ENCODE results near the gene PKMYT1. TPM values are rescaled to one million over a fixed set of nuclear protein-coding genes. Genes with fewer than 3 reads are reported as not detected.

Gene PKMYT1
- total RNA-seq, 1 donor from 2014 or later = 6.9 TPM

DNA sequence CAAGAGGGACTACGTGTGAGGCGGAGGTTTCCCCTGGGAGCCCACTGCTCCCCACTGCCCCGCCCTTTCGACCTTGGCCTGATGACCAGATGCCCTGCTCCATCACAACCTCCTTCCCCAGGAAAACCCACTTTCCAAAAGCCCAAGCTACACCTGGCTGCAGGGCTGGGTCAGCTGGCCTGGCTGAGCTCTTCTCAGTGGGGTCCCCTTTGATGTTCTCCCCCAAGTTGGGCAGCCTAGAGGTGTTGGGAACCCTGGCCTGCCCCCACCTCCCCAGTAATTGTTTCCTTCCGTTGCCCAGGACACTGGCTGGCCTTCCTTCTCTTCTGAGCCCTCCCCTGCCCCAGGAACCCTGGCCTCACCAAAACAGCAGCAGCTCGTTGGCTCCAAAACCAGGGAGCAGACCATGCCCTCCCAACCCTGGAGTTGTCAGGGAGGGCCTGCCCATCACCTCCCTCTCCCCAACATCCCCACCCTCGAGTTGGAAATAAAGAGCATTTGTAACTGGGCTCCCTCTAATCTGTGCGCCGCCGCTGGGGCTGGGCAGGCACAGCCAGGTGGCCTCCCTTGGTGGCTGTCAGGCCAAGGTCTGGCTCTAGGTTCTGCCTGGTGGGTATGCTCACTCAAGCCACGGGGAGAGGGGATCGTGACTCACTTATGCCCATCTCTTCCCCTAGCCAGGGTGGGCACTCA lies 33.9 kb upstream of the PKMYT1 start:
- H3K36me3 ChIP-seq = no peaks in the 10 kb centered on the region
- TF ChIP-seq POLR2A (IDR thresholded peaks at IDR 0.05) (no peak), POLR2AphosphoS5 (IDR thresholded peaks at IDR 0.05; ENCODE audit: insufficient read depth in 1 of 2, low read depth in 1 of 2) (no peak)
- TF ChIP-seq, protein P1, sequence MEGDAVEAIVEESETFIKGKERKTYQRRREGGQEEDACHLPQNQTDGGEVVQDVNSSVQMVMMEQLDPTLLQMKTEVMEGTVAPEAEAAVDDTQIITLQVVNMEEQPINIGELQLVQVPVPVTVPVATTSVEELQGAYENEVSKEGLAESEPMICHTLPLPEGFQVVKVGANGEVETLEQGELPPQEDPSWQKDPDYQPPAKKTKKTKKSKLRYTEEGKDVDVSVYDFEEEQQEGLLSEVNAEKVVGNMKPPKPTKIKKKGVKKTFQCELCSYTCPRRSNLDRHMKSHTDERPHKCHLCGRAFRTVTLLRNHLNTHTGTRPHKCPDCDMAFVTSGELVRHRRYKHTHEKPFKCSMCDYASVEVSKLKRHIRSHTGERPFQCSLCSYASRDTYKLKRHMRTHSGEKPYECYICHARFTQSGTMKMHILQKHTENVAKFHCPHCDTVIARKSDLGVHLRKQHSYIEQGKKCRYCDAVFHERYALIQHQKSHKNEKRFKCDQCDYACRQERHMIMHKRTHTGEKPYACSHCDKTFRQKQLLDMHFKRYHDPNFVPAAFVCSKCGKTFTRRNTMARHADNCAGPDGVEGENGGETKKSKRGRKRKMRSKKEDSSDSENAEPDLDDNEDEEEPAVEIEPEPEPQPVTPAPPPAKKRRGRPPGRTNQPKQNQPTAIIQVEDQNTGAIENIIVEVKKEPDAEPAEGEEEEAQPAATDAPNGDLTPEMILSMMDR (IDR thresholded peaks at IDR 0.05) = no peak
- DNase-seq (ENCODE audit: extremely low spot score in 2 of 2) = no peak
- H3K27ac ChIP-seq = no peak overlapping the region
- H3K4me1 ChIP-seq = no peaks in the 10 kb centered on the region
- H3K27me3 ChIP-seq = peaks cover 16% of the 10 kb centered on the region
- intact Hi-C loops (cut with DNase I) = no loop called here
- no peaks in the 10 kb centered on the region for H3K9me3 ChIP-seq
- H3K4me3 ChIP-seq = no peak overlapping the region

DNA sequence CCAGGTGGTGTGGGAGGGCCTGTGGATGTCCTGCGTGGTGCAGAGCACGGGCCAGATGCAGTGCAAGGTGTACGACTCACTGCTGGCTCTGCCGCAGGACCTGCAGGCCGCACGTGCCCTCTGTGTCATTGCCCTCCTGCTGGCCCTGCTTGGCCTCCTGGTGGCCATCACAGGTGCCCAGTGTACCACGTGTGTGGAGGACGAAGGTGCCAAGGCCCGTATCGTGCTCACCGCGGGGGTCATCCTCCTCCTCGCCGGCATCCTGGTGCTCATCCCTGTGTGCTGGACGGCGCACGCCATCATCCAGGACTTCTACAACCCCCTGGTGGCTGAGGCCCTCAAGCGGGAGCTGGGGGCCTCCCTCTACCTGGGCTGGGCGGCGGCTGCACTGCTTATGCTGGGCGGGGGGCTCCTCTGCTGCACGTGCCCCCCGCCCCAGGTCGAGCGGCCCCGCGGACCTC lies 33.3 kb upstream of the PKMYT1 start:
- H3K4me3 ChIP-seq = no peak overlapping the region
- H3K9me3 ChIP-seq = no peaks in the 10 kb centered on the region
- H3K27me3 ChIP-seq = peaks cover 16% of the 10 kb centered on the region
- no peak for TF ChIP-seq POLR2AphosphoS5 (IDR thresholded peaks at IDR 0.05; ENCODE audit: insufficient read depth in 1 of 2, low read depth in 1 of 2)
- TF ChIP-seq, protein P1 (IDR thresholded peaks at IDR 0.05) = no peak
- no peak for TF ChIP-seq POLR2A (IDR thresholded peaks at IDR 0.05)
- H3K4me1 ChIP-seq = no peaks in the 10 kb centered on the region
- DNase-seq (ENCODE audit: extremely low spot score in 2 of 2) = no peak
- H3K36me3 ChIP-seq = no peaks in the 10 kb centered on the region
- intact Hi-C loops (cut with DNase I) = no loop called here
- H3K27ac ChIP-seq = no peak overlapping the region

DNA sequence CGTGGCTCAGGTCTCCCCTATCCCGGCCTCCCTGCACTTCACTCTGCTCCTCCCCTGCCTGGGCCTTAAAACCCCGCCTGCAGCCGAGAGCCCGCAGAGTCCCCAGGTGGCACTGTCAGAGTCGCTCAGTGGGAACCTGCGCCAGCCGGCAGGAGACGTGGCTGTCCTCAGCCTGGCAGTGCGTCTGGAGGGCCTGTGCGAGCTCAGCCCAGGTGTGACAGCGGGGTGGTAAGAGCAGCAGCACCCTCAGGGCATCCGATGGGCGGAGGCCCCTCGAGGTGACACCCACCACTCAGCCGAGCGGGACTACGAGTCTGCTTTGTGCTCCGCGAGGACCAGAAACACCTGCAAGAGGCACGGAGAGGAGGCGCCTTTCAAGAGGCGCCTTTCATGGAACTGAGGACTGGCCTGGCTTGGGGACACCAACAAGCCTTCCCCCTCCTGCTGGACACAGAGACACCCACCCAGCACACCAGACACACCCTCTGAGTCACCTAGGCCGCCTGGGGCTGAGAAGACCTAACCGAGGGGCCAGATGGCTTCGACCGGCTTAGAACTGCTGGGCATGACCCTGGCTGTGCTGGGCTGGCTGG lies 32.7 kb upstream of the PKMYT1 start, which contains the start of gene CLDN9:
Gene CLDN9 (plus strand): TSS at position 96 of the 593 bp plus-strand sequence. CDS start 440 bp downstream, at position 536.
- no peak for DNase-seq (ENCODE audit: extremely low spot score in 2 of 2)
- Histone ChIP-seq H3K4me1 (peaks cover 3% of the 10 kb centered on the region), H3K27me3 (peaks cover 16% of the 10 kb centered on the region), H3K9me3 (no peaks in the 10 kb centered on the region), H3K36me3 (no peaks in the 10 kb centered on the region), H3K27ac (no peak within 1 kb of the TSS), H3K4me3 (no peak within 1 kb of the TSS)
- TF ChIP-seq POLR2A (IDR thresholded peaks at IDR 0.05) (no peak), POLR2AphosphoS5 (IDR thresholded peaks at IDR 0.05; ENCODE audit: insufficient read depth in 1 of 2, low read depth in 1 of 2) (no peak)
- TF ChIP-seq, protein P1 (IDR thresholded peaks at IDR 0.05) = no peak
- intact Hi-C loops (cut with DNase I) = no loop called here

DNA sequence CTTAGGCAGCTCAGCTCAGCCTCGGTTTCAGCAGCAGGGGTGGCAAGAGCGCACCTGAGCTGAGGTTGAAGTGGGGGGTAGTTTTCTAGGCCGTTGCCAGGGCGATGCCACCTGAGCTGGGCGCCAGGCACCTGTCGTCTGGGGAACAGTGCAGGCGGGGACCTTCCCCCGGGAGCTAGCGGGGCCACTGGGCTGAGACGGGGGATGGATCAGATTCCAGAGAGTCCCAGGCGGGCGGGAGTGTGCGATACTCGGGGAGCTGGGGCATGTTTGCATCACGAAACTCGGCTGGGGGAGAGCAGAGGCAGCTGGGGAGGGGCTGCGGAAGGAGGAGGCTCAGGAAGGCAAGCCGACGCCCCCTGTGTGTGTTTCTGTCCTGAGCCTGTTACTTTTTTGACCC lies 32.0 kb upstream of the PKMYT1 start:
- Histone ChIP-seq H3K36me3 (no peaks in the 10 kb centered on the region), H3K4me1 (peaks cover 3% of the 10 kb centered on the region), H3K9me3 (no peaks in the 10 kb centered on the region), H3K4me3 (no peak overlapping the region), H3K27ac (no peak overlapping the region), H3K27me3 (peaks cover 11% of the 10 kb centered on the region)
- DNase-seq (ENCODE audit: extremely low spot score in 2 of 2) = no peak
- intact Hi-C loops (cut with DNase I) = no loop called here
- TF ChIP-seq POLR2AphosphoS5 (IDR thresholded peaks at IDR 0.05; ENCODE audit: insufficient read depth in 1 of 2, low read depth in 1 of 2) (no peak), POLR2A (IDR thresholded peaks at IDR 0.05) (no peak)
- TF ChIP-seq, protein P1 (IDR thresholded peaks at IDR 0.05) = no peak

DNA sequence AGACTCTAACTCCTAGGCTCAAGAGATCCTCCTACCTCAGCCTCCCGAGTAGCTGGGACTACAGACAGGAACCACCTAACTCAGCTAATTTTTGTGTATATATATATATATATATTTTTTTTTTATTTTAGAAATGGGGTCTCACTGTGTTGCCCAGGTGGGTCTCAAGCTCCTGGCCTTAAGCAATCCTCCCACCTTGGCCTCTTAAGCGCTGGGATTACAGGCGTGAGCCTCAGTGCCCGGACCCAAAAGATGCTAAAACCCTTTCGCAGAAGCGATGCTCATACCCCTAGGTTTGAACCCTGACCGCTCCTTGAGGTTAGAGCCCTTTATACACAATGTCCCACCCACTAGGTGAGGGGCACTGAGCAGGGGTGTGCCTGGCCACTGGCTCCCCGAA lies 30.3 kb upstream of the PKMYT1 start:
- Histone ChIP-seq H3K4me3 (no peak overlapping the region), H3K4me1 (peaks cover 3% of the 10 kb centered on the region), H3K27me3 (peaks cover 11% of the 10 kb centered on the region), H3K36me3 (no peaks in the 10 kb centered on the region), H3K27ac (no peak overlapping the region), H3K9me3 (no peaks in the 10 kb centered on the region)
- intact Hi-C loops (cut with DNase I) = no loop called here
- no peak for DNase-seq (ENCODE audit: extremely low spot score in 2 of 2)
- TF ChIP-seq POLR2AphosphoS5 (IDR thresholded peaks at IDR 0.05; ENCODE audit: insufficient read depth in 1 of 2, low read depth in 1 of 2) (no peak), POLR2A (IDR thresholded peaks at IDR 0.05) (no peak)
- TF ChIP-seq, protein P1 (IDR thresholded peaks at IDR 0.05) = no peak
